Prostate gland (tissue), 2 donors: Measurements from ENCODE around the gene BIRC6. TPM values are rescaled to one million over a fixed set of nuclear protein-coding genes. Genes with fewer than 3 reads are reported as not detected.

Source experiments
- DNase-seq: peaks from one replicate; pipeline ENCODE4 v3.0.0-alpha.2; 2019; ENCODE audit warnings: low spot score
- H3K27ac ChIP-seq, 2 donors: fragments of 200-600 bp; sonication (generic); 2 replicates each; pipeline ENCODE4 v1.5.1; 2017 to 2019
- H3K27me3 ChIP-seq: fragments of 200-600 bp; sonication (generic); replicated peaks from 2 replicates; pipeline ENCODE4 v1.5.1; 2019; ENCODE audit not compliant: insufficient read depth
- H3K36me3 ChIP-seq, 2 donors: fragments of 200-600 bp; sonication (generic); 1 replicate in 1 of 2; 2 replicates in 1 of 2; pipeline versions ENCODE4 v1.5.1 to v1.8.1; 2017 to 2019
- H3K4me1 ChIP-seq: fragments of 200-600 bp; sonication (generic); replicated peaks from 2 replicates; pipeline ENCODE4 v1.5.1; 2019
- H3K4me3 ChIP-seq, 2 donors: fragments of 200-600 bp; sonication (generic); 2 replicates each; pipeline ENCODE4 v1.5.1; 2017 to 2019
- H3K9me3 ChIP-seq: fragments of 200-600 bp; sonication (generic); 2 replicates; pipeline ENCODE4 v1.5.1; 2017
- CTCF ChIP-seq, 4 experiments: fragments of 200-600 bp in 2 of 4; fragments of 450-650 bp in 2 of 4; sonication (generic) in 2 of 4; IDR thresholded peaks; 1 replicate in 3 of 4; 2 replicates in 1 of 4; pipeline ENCODE4 v1.5.1; 2016 to 2019; ENCODE audit warnings: antibody characterized with exemption in 4 of 4, mild to moderate bottlenecking in 2 of 4, moderate library complexity in 2 of 4
- POLR2A ChIP-seq: fragments of 450-650 bp; IDR thresholded peaks from one replicate; pipeline ENCODE4 v1.6.1; 2016; ENCODE audit warnings: antibody characterized with exemption, mild to moderate bottlenecking
- POLR2AphosphoS5 ChIP-seq: sonication (generic); formaldehyde crosslinking; IDR thresholded peaks from one replicate; pipeline ENCODE4 v1.6.1; 2017; ENCODE audit warnings: antibody characterized with exemption
- WGBS: methylation state at CpG from one replicate; pipeline ENCODE4 v1.1.5; 2018; 5-methylcytosine and 5-hydroxymethylcytosine counted together
- intact Hi-C: fragments of 100-400 bp; cut with DNase I; formaldehyde crosslinking; loops from one replicate; pipeline ENCODE4 v1.14.2; 2022
- total RNA-seq, 2 donors: library from RNA; depleted of rRNA; stranded (reverse); fragments of >200 nt; gene quantifications; one replicate each; pipeline ENCODE4 v1.1.0, GENCODE V29; 2016

The BIRC6 gene
- total RNA-seq, 2 donors from 2014 or later, result 89.6 to 113 TPM

DNA sequence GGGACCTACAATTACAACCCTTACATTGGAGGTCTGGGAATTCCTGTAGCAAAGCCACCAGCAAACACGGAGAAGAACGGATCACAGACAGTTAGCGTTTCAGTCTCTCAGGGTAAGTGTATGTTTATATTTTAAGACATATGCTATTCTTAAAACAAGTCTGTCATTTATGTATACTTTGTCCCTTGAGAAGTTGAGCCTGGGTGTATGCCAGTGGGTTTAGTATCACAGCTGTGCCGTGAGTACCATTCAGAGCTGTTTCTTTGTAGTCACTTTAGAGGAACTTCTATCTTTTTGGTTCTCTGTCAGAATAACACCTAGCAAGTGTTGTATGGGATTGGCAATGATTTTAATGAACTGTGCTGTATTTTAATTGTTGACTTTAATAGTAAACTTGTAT is 125.6 kb downstream of the BIRC6 start:
- intact Hi-C loops, result no loop called here
- no peak for TF ChIP-seq POLR2AphosphoS5
- TF ChIP-seq CTCF (IDR thresholded peaks at IDR 0.05), result no peak
- no peak for TF ChIP-seq POLR2A
- WGBS, result 79% methylated on average over 4 of the region's 4 CpGs
- no peak for DNase-seq
- Histone ChIP-seq H3K36me3 (peaks cover 3 to 4% of the 10 kb centered on the region in 2 donors), H3K4me1 (no peaks in the 10 kb centered on the region), H3K4me3 (no peak overlapping the region), H3K9me3 (no peaks in the 10 kb centered on the region), H3K27me3 (no peaks in the 10 kb centered on the region), H3K27ac (no peak overlapping the region)

GRCh38 chr2:32484937-32485336 is 128.1 kb downstream of the BIRC6 start:
- no peak overlapping the region for H3K27ac ChIP-seq
- no peaks in the 10 kb centered on the region for H3K9me3 ChIP-seq
- TF ChIP-seq POLR2AphosphoS5 (no peak), POLR2A (no peak), CTCF (IDR thresholded peaks at IDR 0.05) (no peak)
- H3K27me3 ChIP-seq, result no peaks in the 10 kb centered on the region
- no peak overlapping the region for H3K4me3 ChIP-seq
- H3K4me1 ChIP-seq, result no peaks in the 10 kb centered on the region
- no peak for DNase-seq
- H3K36me3 ChIP-seq, result peaks cover 3 to 4% of the 10 kb centered on the region in 2 donors
- intact Hi-C loops, result no loop called here
- WGBS, result 79% methylated on average over 4 of the region's 4 CpGs

DNA sequence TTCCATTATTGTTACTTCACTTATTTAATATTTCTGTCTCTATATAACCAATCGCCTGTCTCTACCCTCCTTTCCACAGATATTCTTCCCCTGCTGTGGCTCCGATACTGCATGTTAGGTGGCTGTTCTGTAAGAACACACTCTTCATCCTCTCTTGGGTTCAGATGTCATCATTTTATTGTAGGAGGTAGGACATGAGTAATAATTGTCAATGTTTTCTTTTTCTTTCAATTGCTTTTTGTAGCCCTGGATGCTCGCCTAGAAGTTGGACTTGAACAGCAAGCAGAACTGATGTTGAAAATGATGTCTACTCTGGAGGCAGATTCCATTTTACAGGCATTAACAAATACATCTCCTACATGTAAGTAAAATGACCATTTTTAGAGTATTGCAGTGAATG is 128.6 kb downstream of the BIRC6 start:
- Histone ChIP-seq H3K27me3 (no peaks in the 10 kb centered on the region), H3K27ac (no peak overlapping the region), H3K36me3 (peaks cover 3 to 4% of the 10 kb centered on the region in 2 donors), H3K4me3 (no peak overlapping the region), H3K4me1 (no peaks in the 10 kb centered on the region), H3K9me3 (no peaks in the 10 kb centered on the region)
- TF ChIP-seq CTCF (IDR thresholded peaks at IDR 0.05) (no peak), POLR2AphosphoS5 (no peak), POLR2A (no peak)
- intact Hi-C loops, result no loop called here
- no peak for DNase-seq
- WGBS, result 95% methylated on average over 3 of the region's 3 CpGs

- no peaks in the 10 kb centered on the region for H3K4me1 ChIP-seq
- intact Hi-C loops, result no loop called here
- 89% methylated on average over 2 of the region's 2 CpGs for WGBS
- no peak overlapping the region for H3K27ac ChIP-seq
- TF ChIP-seq CTCF (IDR thresholded peaks at IDR 0.05) (no peak), POLR2AphosphoS5 (no peak), POLR2A (no peak)
- H3K27me3 ChIP-seq, result no peaks in the 10 kb centered on the region
- no peak overlapping the region for H3K4me3 ChIP-seq
- DNase-seq, result no peak
- peaks cover 0 to 3% of the 10 kb centered on the region in 2 donors for H3K36me3 ChIP-seq
- H3K9me3 ChIP-seq, result no peaks in the 10 kb centered on the region
Observed at GRCh38 chr2:32489061-32489460, 132.2 kb downstream of the BIRC6 start.

DNA sequence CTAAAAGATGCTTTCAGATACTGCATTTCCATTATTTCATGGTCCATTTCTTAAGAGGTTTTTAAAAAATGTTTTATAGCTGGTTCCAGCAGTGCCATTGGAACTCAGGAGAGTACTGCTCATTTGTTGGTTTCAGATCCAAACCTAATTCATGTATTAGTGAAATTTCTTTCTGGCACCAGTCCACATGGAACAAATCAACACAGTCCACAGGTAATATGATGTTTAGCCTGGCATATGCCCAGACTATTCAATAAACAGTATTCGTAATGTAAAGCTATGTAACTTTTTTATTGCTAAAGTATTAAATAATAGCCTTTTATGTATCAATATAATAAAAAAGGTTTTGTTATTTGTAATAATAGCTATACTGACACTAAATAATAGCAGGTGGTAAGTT is 134.5 kb downstream of the BIRC6 start:
- 40% methylated on average over 1 of the region's 1 CpG for WGBS
- Histone ChIP-seq H3K4me3 (no peak overlapping the region), H3K4me1 (no peaks in the 10 kb centered on the region), H3K36me3 (peaks cover 0 to 3% of the 10 kb centered on the region in 2 donors), H3K27me3 (no peaks in the 10 kb centered on the region), H3K27ac (no peak overlapping the region), H3K9me3 (no peaks in the 10 kb centered on the region)
- TF ChIP-seq POLR2A (no peak), CTCF (IDR thresholded peaks at IDR 0.05) (no peak)
- intact Hi-C loops, result no loop called here
- DNase-seq, result no peak
